Measurements from ENCODE around the gene SLC35G2.

- TF ChIP-seq, protein P1, sequence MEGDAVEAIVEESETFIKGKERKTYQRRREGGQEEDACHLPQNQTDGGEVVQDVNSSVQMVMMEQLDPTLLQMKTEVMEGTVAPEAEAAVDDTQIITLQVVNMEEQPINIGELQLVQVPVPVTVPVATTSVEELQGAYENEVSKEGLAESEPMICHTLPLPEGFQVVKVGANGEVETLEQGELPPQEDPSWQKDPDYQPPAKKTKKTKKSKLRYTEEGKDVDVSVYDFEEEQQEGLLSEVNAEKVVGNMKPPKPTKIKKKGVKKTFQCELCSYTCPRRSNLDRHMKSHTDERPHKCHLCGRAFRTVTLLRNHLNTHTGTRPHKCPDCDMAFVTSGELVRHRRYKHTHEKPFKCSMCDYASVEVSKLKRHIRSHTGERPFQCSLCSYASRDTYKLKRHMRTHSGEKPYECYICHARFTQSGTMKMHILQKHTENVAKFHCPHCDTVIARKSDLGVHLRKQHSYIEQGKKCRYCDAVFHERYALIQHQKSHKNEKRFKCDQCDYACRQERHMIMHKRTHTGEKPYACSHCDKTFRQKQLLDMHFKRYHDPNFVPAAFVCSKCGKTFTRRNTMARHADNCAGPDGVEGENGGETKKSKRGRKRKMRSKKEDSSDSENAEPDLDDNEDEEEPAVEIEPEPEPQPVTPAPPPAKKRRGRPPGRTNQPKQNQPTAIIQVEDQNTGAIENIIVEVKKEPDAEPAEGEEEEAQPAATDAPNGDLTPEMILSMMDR (IDR thresholded peaks at IDR 0.05; ENCODE audit: extremely low read depth in 1 of 2, insufficient read depth in 1 of 2, low read depth in 1 of 2, low read length in 2 of 2): no peak
- TF ChIP-seq EZH2 (IDR thresholded peaks at IDR 0.05; ENCODE audit: borderline replicate concordance, low read depth, low read length, severe bottlenecking) (no peak), POLR2AphosphoS5 (IDR thresholded peaks at IDR 0.05; ENCODE audit: insufficient read depth, low read depth, low read length) (no peak), POLR2A (IDR thresholded peaks at IDR 0.05; ENCODE audit: low read depth, low read length) (no peak), JUN (IDR thresholded peaks at IDR 0.05; ENCODE audit: borderline replicate concordance, insufficient read depth, insufficient read length, low read depth) (no peak), FOS (IDR thresholded peaks at IDR 0.05; ENCODE audit: borderline replicate concordance, insufficient read depth, low read length) (no peak), MYC (IDR thresholded peaks at IDR 0.05; ENCODE audit: low read depth, low read length) (no peak), GATA2 (IDR thresholded peaks at IDR 0.05; ENCODE audit: insufficient read depth, insufficient read length, low read depth, low read length) (no peak)
Observed at GRCh38 chr3:136783708-136784191, 35.2 kb upstream of the SLC35G2 start.

Data from endothelial cell of umbilical vein (primary cell).